CD14-positive monocyte (primary cell): ENCODE results near the gene BHLHE23. TPM values are rescaled to one million over a fixed set of nuclear protein-coding genes. Genes with fewer than 3 reads are reported as not detected.
A peak's percentile ranks its signal among the peaks of the same experiment; 100 is the strongest.

Experiments
- DNase-seq, 3 donors: peaks; one replicate each; pipeline ENCODE4 v3.0.0-alpha.2; 2011 to 2022
- H2AFZ ChIP-seq: 2 replicates; pipeline ENCODE4 v1.6.0; 2012; ENCODE audit warnings: mild to moderate bottlenecking, low read depth, low read length, inconsistent platforms; ENCODE audit not compliant: insufficient read depth, poor library complexity, severe bottlenecking
- H3K27ac ChIP-seq, 2 donors: 1 replicate in 1 of 2; 2 replicates in 1 of 2; pipeline ENCODE4 v1.5.1; 2012 to 2013; ENCODE audit warnings: low read length in 2 of 2, control low read depth in 1 of 2, inconsistent platforms in 1 of 2, low read depth in 1 of 2, mild to moderate bottlenecking in 1 of 2
- H3K27me3 ChIP-seq, 2 donors: one replicate each; pipeline versions ENCODE4 v1.6.0 to v1.6.1; 2011 to 2013; ENCODE audit warnings: low read length in 2 of 2; ENCODE audit not compliant: control insufficient read depth in 2 of 2, insufficient read depth in 2 of 2
- H3K36me3 ChIP-seq, 2 donors: replicated peaks in 1 of 2; 1 replicate in 1 of 2; 2 replicates in 1 of 2; pipeline versions ENCODE4 v1.5.1 to v1.6.1; 2012 to 2013; ENCODE audit warnings: low read length in 2 of 2, control low read depth in 1 of 2, inconsistent platforms in 1 of 2, mild to moderate bottlenecking in 1 of 2; ENCODE audit not compliant: insufficient read depth in 2 of 2, control insufficient read depth in 1 of 2
- H3K4me1 ChIP-seq, 2 donors: 1 replicate in 1 of 2; 2 replicates in 1 of 2; pipeline versions ENCODE4 v1.5.1 to v1.6.1; 2012 to 2013; ENCODE audit warnings: low read length in 2 of 2, control low read depth in 1 of 2, inconsistent platforms in 1 of 2, mild to moderate bottlenecking in 1 of 2, moderate library complexity in 1 of 2; ENCODE audit not compliant: insufficient read depth in 2 of 2, control insufficient read depth in 1 of 2
- H3K4me2 ChIP-seq: replicated peaks from 2 replicates; pipeline ENCODE3; 2012; ENCODE audit warnings: low read length, moderate library complexity, mild to moderate bottlenecking; ENCODE audit not compliant: poor library complexity, severe bottlenecking; ENCODE audit errors: extremely low read depth
- H3K4me3 ChIP-seq, 3 experiments: fragments of 200-600 bp in 1 of 3; sonication (generic) in 1 of 3; replicated peaks in 1 of 3; 1 replicate in 2 of 3; 2 replicates in 1 of 3; pipeline ENCODE4 v1.5.1; 2011 to 2013; ENCODE audit warnings: low read length in 3 of 3, mild to moderate bottlenecking in 3 of 3, control low read depth in 2 of 3, low read depth in 2 of 3, inconsistent platforms in 1 of 3, moderate library complexity in 1 of 3
- H3K79me2 ChIP-seq: 2 replicates; pipeline ENCODE4 v1.6.0; 2012; ENCODE audit warnings: mild to moderate bottlenecking, control low read depth, inconsistent platforms, low read length, moderate library complexity; ENCODE audit not compliant: insufficient read depth
- H3K9ac ChIP-seq: 2 replicates; pipeline ENCODE4 v1.6.0; 2017; ENCODE audit warnings: low read length, mild to moderate bottlenecking; ENCODE audit not compliant: insufficient read depth, poor library complexity, severe bottlenecking
- H3K9me3 ChIP-seq, 2 donors: replicated peaks in 1 of 2; 1 replicate in 1 of 2; 2 replicates in 1 of 2; pipeline versions ENCODE4 v1.5.1 to v1.6.1; 2012 to 2013; ENCODE audit warnings: low read length in 2 of 2, control low read depth in 1 of 2; ENCODE audit not compliant: control insufficient read depth in 1 of 2, insufficient read depth in 1 of 2
- H4K20me1 ChIP-seq: 2 replicates; pipeline ENCODE4 v1.6.0; 2012; ENCODE audit warnings: mild to moderate bottlenecking, low read length, control low read depth, moderate library complexity; ENCODE audit not compliant: insufficient read depth
- H3K27ac Mint-ChIP-seq, 7 donors: one replicate each; pipeline ENCODE4 v1.8.0; 2020; ENCODE audit warnings: mild to moderate bottlenecking in 7 of 7, mixed read lengths in 7 of 7, moderate library complexity in 6 of 7, inconsistent platforms in 2 of 7
- H3K27me3 Mint-ChIP-seq, 3 donors: one replicate each; pipeline ENCODE4 v1.8.0; 2021 to 2022; ENCODE audit warnings: low read depth in 3 of 3, mild to moderate bottlenecking in 3 of 3, mixed read lengths in 3 of 3, moderate library complexity in 3 of 3, inconsistent platforms in 1 of 3
- H3K36me3 Mint-ChIP-seq, 2 donors: one replicate each; pipeline ENCODE4 v1.8.0; 2020; ENCODE audit warnings: mixed read lengths in 2 of 2, inconsistent platforms in 1 of 2, mild to moderate bottlenecking in 1 of 2
- H3K4me1 Mint-ChIP-seq: one replicate; pipeline ENCODE4 v1.8.0; 2020; ENCODE audit warnings: mild to moderate bottlenecking, mixed read lengths
- H3K4me3 Mint-ChIP-seq, 2 donors: one replicate each; pipeline ENCODE4 v1.8.0; 2020; ENCODE audit warnings: mild to moderate bottlenecking in 2 of 2, mixed read lengths in 2 of 2, moderate library complexity in 1 of 2
- H3K9me3 Mint-ChIP-seq, 7 donors: one replicate each; pipeline ENCODE4 v1.8.0; 2020 to 2022; ENCODE audit warnings: mixed read lengths in 7 of 7, mild to moderate bottlenecking in 6 of 7, moderate library complexity in 6 of 7, inconsistent platforms in 2 of 7
- WGBS: methylation state at CpG from one replicate; pipeline ENCODE4 v1.1.5; 2013; ENCODE audit warnings: missing lambda C conversion rate; ENCODE audit not compliant: insufficient coverage; 5-methylcytosine and 5-hydroxymethylcytosine counted together
- intact Hi-C, 2 donors: fragments of 100-400 bp; cut with micrococcal nuclease; formaldehyde crosslinking; loops; one replicate each; pipeline versions ENCODE4 v1.15.0 to v1.15.1; 2023
- polyA plus RNA-seq, 3 donors: library from polyadenylated mRNA; depleted of rRNA in 1 of 3; unstranded in 2 of 3; stranded (reverse) in 1 of 3; fragments of 300-500 nt in 2 of 3; fragments of >200 nt in 1 of 3; fragmentation: Illumina TruSeq in 2 of 3; gene quantifications; 1 replicate in 2 of 3; 2 replicates in 1 of 3; pipeline ENCODE4 v1.2.3, GENCODE V29; 2012 to 2021
- TF ChIP-seq, protein P1 (sequence below): fragments of 200-600 bp; IDR thresholded peaks from one replicate; pipeline ENCODE4 v1.8.0; 2022; ENCODE audit warnings: antibody characterized with exemption, mild to moderate bottlenecking

BHLHE23 gene
- polyA plus RNA-seq, 3 donors = not detected

DNA sequence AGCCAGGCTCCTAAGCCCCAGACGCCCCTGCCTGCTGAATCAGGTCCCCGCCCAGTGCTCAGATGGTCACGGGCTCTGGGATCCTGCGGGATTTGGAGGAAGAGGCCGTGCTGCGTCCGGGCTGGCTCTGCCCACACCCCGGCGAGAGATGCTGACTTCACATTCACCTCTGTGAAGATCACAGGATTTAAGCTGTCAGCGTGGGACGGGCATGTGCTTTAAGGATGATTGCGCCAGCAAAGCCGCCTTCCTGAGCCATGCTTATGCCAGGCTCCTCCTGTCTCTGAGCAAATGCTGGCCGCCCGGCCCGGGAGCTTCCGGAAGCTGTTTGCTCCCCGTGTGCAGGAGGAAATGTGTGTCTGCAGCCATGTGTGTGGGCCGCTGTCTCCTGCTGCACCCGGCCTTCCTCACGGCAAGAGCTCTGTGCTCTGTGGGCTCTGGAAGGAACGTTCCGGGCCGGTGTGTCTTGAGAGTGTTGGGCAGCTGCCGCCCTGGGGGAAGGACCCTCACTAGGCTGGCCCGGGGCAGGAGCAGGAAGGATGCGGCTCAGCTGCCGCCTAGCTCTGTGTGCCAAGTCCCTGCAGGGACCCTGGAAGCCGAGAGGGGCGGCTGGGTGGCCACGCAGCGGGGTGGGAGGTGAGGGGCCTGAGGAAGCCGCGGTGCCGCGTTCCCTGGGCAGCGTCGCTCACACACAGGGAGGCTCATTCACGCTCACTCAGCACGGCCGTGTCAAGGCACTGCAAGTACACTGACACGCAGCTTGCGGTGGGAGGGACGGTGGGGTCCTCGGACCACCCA, 19.0 kb upstream of the BHLHE23 start:
- no peak overlapping the region for H2AFZ ChIP-seq
- no peaks in the 10 kb centered on the region for H3K9me3 ChIP-seq
- Mint-ChIP-seq H3K4me1 (no peaks in the 10 kb centered on the region), H3K36me3 (no peaks in the 10 kb centered on the region), H3K4me3 (peak overlapping the region; percentile 43 to 70), H3K27ac (no peak overlapping the region), H3K9me3 (peaks cover 0 to 9% (median 0%) of the 10 kb centered on the region in 7 donors), H3K27me3 (peaks cover 45 to 85% (median 52%) of the 10 kb centered on the region in 3 donors)
- intact Hi-C loops = no loop called here
- H3K9ac ChIP-seq = no peak overlapping the region
- H3K4me1 ChIP-seq = no peaks in the 10 kb centered on the region
- H4K20me1 ChIP-seq = no peaks in the 10 kb centered on the region
- peaks cover 0 to 37% of the 10 kb centered on the region in 2 donors for H3K27me3 ChIP-seq
- no peaks in the 10 kb centered on the region for H3K36me3 ChIP-seq
- TF ChIP-seq, protein P1, sequence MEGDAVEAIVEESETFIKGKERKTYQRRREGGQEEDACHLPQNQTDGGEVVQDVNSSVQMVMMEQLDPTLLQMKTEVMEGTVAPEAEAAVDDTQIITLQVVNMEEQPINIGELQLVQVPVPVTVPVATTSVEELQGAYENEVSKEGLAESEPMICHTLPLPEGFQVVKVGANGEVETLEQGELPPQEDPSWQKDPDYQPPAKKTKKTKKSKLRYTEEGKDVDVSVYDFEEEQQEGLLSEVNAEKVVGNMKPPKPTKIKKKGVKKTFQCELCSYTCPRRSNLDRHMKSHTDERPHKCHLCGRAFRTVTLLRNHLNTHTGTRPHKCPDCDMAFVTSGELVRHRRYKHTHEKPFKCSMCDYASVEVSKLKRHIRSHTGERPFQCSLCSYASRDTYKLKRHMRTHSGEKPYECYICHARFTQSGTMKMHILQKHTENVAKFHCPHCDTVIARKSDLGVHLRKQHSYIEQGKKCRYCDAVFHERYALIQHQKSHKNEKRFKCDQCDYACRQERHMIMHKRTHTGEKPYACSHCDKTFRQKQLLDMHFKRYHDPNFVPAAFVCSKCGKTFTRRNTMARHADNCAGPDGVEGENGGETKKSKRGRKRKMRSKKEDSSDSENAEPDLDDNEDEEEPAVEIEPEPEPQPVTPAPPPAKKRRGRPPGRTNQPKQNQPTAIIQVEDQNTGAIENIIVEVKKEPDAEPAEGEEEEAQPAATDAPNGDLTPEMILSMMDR = no peak
- H3K4me2 ChIP-seq = no peak overlapping the region
- no peak for DNase-seq
- H3K79me2 ChIP-seq = no peaks in the 10 kb centered on the region
- H3K27ac ChIP-seq = no peak overlapping the region
- 56% methylated on average over 42 of the region's 45 CpGs for WGBS
- no peak overlapping the region for H3K4me3 ChIP-seq

DNA sequence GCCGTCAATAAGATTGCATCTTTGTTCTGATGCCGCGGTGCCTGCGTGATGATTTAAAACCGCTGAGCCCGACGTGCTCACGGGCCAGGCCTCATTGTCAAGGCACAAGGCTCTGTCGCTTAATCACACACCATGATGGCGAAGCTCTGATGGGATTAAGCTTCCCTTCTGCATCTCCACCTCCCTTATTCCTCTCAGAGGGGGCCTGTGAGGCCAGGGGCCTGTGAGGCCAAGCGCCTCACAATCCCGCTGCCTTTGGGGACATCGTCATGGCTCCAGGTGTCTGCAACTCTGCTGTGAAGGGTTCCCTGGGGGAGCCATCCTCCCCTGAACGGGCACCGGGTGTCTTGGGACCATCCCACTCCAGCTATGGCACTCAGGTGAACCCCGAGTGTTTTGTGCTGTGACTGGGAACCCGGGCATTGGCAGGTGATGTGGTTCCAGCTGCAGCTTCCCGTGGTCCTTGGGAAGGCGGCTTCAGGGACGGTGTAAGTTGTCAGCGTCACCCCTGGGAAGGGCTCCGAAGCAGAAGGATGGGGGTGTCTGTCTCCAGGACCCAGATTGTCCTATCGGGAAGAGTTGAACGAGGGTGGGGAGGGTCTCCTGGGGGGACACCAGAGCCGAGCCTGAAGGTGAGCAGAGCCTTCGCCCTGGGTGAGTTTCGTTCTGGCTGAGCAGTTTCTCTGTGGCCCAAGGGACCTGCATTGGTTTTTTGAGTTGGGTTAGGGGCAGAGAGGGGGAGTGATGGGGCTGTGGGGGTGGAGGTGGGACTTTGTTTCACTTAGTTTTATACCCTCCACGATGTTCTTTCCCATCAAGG, 18.0 kb upstream of the BHLHE23 start:
- WGBS = 81% methylated on average over 27 of the region's 28 CpGs
- no peak overlapping the region for H3K4me3 ChIP-seq
- intact Hi-C loops = no loop called here
- H3K9me3 ChIP-seq = no peaks in the 10 kb centered on the region
- no peaks in the 10 kb centered on the region for H3K4me1 ChIP-seq
- H2AFZ ChIP-seq = no peak overlapping the region
- Mint-ChIP-seq H3K4me3 (peak overlapping the region in 1 of 2 donors; percentile 53), H3K9me3 (peaks cover 0 to 13% (median 4%) of the 10 kb centered on the region in 7 donors), H3K36me3 (no peaks in the 10 kb centered on the region), H3K4me1 (no peaks in the 10 kb centered on the region), H3K27me3 (peaks cover 40 to 82% (median 54%) of the 10 kb centered on the region in 3 donors), H3K27ac (no peak overlapping the region)
- H3K27ac ChIP-seq = no peak overlapping the region
- TF ChIP-seq, protein P1 = no peak
- no peaks in the 10 kb centered on the region for H4K20me1 ChIP-seq
- no peak overlapping the region for H3K4me2 ChIP-seq
- H3K9ac ChIP-seq = no peak overlapping the region
- no peak for DNase-seq
- no peaks in the 10 kb centered on the region for H3K79me2 ChIP-seq
- peaks cover 0 to 37% of the 10 kb centered on the region in 2 donors for H3K27me3 ChIP-seq
- H3K36me3 ChIP-seq = no peaks in the 10 kb centered on the region
